ENCODE measurements around the gene ADCY3. TPM values are rescaled to one million over a fixed set of nuclear protein-coding genes. Genes with fewer than 3 reads are reported as not detected.

ADCY3 gene
- total and polyA plus RNA-seq, 10 of the 15 experiments (the other 5 are each of a cell fraction or from before 2014, with no cell fraction given) = 2.8 to 102 (median 50.4) TPM

DNA sequence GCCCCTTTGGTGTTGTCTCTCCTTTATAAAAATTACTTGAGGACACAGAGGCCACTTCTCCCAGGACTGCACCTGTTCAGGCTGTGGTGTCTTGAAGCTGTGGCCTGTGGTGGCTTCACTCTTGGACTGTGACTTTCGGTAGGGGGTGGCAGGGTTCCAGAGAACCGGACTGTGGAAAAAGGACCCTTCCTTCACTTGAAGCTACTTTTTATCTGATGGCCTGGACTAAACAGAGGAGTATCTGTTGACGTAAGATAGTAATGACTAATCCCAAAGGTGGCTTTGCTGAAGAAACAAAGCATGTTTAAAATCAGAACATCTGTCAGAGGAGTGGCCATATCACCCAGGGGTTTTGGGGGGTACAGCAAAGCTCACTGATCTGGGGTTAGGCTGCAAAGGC lies 66.0 kb downstream of the ADCY3 start (continued):
- TF ChIP-seq, protein P1, sequence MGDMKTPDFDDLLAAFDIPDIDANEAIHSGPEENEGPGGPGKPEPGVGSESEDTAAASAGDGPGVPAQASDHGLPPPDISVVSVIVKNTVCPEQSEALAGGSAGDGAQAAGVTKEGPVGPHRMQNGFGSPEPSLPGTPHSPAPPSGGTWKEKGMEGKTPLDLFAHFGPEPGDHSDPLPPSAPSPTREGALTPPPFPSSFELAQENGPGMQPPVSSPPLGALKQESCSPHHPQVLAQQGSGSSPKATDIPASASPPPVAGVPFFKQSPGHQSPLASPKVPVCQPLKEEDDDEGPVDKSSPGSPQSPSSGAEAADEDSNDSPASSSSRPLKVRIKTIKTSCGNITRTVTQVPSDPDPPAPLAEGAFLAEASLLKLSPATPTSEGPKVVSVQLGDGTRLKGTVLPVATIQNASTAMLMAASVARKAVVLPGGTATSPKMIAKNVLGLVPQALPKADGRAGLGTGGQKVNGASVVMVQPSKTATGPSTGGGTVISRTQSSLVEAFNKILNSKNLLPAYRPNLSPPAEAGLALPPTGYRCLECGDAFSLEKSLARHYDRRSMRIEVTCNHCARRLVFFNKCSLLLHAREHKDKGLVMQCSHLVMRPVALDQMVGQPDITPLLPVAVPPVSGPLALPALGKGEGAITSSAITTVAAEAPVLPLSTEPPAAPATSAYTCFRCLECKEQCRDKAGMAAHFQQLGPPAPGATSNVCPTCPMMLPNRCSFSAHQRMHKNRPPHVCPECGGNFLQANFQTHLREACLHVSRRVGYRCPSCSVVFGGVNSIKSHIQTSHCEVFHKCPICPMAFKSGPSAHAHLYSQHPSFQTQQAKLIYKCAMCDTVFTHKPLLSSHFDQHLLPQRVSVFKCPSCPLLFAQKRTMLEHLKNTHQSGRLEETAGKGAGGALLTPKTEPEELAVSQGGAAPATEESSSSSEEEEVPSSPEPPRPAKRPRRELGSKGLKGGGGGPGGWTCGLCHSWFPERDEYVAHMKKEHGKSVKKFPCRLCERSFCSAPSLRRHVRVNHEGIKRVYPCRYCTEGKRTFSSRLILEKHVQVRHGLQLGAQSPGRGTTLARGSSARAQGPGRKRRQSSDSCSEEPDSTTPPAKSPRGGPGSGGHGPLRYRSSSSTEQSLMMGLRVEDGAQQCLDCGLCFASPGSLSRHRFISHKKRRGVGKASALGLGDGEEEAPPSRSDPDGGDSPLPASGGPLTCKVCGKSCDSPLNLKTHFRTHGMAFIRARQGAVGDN (IDR thresholded peaks at IDR 0.05) = no peak
- TF ChIP-seq RCOR1 (conservative IDR thresholded peaks at IDR 0.05; ENCODE audit: low read depth, low read length) (no peak), CHD2 (IDR thresholded peaks at IDR 0.05; ENCODE audit: borderline replicate concordance, low read depth, low read length) (no peak), MEF2A (IDR thresholded peaks at IDR 0.05; ENCODE audit: insufficient read depth, low read depth, low read length) (no peak), ZNF207 (IDR thresholded peaks at IDR 0.05; ENCODE audit: borderline replicate concordance) (no peak), RELA (IDR thresholded peaks at IDR 0.05; ENCODE audit: borderline replicate concordance, partially characterized antibody) (no peak), SP1 (IDR thresholded peaks at IDR 0.05; ENCODE audit: low read depth, low read length) (no peak), ATF7 (IDR thresholded peaks at IDR 0.05; ENCODE audit: low read depth) (no peak), SMAD5 (IDR thresholded peaks at IDR 0.05; ENCODE audit: low read depth) (no peak), BCL11A (IDR thresholded peaks at IDR 0.05; ENCODE audit: low read depth, low read length) (no peak)

DNA sequence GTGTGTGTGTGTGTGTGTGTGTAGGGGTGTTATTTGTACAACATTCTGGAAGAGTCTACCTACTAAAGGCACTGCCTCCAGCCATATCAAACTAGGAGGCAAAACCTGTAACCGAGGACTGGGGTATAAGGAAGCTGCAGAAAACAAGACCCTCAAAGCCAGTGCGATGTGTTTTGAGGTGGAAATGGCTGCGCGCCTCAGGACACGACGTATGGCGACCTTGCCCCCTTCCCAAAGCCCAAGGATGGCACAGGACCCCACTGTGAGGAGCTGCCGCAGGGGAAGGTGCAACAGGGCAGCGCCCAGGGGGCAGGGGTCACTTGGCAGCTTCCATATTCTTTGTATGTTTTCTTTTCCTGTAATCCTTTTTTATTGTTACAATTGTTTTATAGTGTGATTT lies 67.0 kb downstream of the ADCY3 start:
- Histone ChIP-seq H3K27me3 (replicated peaks in 1 of 2; ENCODE audit: control insufficient read depth in 2 of 2, insufficient read depth in 2 of 2, low read length in 1 of 2) (no peaks in the 10 kb centered on the region), H3K36me3 (ENCODE audit: control insufficient read depth in 2 of 2, insufficient read depth in 2 of 2, low read length in 1 of 2) (peaks cover 0 to 21% of the 10 kb centered on the region in 2 experiments; a peak in 3 of 4 replicates), H4K20me1 (ENCODE audit: control insufficient read depth, insufficient read depth) (no peaks in the 10 kb centered on the region), H3K4me3 (no peak overlapping the region), H3K4me1 (ENCODE audit: control insufficient read depth, insufficient read depth, low read length) (no peaks in the 10 kb centered on the region), H3K9me3 (replicated peaks; ENCODE audit: control insufficient read depth, insufficient read depth, low read length) (peaks cover 15% of the 10 kb centered on the region; the same call in 2 of the 3 replicates), H3K9ac (ENCODE audit: control insufficient read depth, insufficient read depth, low read length) (no peak overlapping the region), H3K4me2 (ENCODE audit: control insufficient read depth, insufficient read depth) (no peak overlapping the region), H2AFZ (ENCODE audit: control insufficient read depth, low read depth, low read length) (no peak overlapping the region), H3K27ac (ENCODE audit: control insufficient read depth, insufficient read depth) (no peak overlapping the region), H3K79me2 (ENCODE audit: control insufficient read depth, insufficient read depth, low read length) (no peaks in the 10 kb centered on the region)
- ATAC-seq (no peak), FAIRE-seq (no peak), DNase-seq (ENCODE audit: low read depth, low spot score) (no peak)
- intact Hi-C loops (cut with micrococcal nuclease; ENCODE audit: unreplicated experiment) (no loop called here), in situ Hi-C loops (cut with MboI) (no loop called here)
- ChIA-PET CTCF (interaction anchor here (0.6 kb wide), 1 partner anchor 242 kb away, joined by 3 read pairs; no protein-coding TSS in a partner anchor), RAD21 (ENCODE audit: unreplicated experiment) (no interaction called here), POLR2A (no interaction called here), SMC1A (ENCODE audit: uncharacterized antibody, unreplicated experiment) (no interaction called here)
- WGBS (ENCODE audit: insufficient coverage, insufficient replicate concordance, low lambda C conversion rate, missing lambda C conversion rate) = 97% methylated on average over 9 of the region's 9 CpGs
- no TSS peak for BruUV-seq (replicated peaks)
- TF ChIP-seq NFYA (IDR thresholded peaks at IDR 0.05; ENCODE audit: borderline replicate concordance, low read depth, low read length) = no peak
- TF ChIP-seq, protein P2, sequence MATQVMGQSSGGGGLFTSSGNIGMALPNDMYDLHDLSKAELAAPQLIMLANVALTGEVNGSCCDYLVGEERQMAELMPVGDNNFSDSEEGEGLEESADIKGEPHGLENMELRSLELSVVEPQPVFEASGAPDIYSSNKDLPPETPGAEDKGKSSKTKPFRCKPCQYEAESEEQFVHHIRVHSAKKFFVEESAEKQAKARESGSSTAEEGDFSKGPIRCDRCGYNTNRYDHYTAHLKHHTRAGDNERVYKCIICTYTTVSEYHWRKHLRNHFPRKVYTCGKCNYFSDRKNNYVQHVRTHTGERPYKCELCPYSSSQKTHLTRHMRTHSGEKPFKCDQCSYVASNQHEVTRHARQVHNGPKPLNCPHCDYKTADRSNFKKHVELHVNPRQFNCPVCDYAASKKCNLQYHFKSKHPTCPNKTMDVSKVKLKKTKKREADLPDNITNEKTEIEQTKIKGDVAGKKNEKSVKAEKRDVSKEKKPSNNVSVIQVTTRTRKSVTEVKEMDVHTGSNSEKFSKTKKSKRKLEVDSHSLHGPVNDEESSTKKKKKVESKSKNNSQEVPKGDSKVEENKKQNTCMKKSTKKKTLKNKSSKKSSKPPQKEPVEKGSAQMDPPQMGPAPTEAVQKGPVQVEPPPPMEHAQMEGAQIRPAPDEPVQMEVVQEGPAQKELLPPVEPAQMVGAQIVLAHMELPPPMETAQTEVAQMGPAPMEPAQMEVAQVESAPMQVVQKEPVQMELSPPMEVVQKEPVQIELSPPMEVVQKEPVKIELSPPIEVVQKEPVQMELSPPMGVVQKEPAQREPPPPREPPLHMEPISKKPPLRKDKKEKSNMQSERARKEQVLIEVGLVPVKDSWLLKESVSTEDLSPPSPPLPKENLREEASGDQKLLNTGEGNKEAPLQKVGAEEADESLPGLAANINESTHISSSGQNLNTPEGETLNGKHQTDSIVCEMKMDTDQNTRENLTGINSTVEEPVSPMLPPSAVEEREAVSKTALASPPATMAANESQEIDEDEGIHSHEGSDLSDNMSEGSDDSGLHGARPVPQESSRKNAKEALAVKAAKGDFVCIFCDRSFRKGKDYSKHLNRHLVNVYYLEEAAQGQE (IDR thresholded peaks at IDR 0.05; ENCODE audit: low read depth, low read length) = no peak
- TF ChIP-seq CREM (IDR thresholded peaks at IDR 0.05; ENCODE audit: low read depth) = no peak
- TF ChIP-seq CREB1 (IDR thresholded peaks at IDR 0.05; ENCODE audit: low read depth) = no peak
- TF ChIP-seq, protein P3, sequence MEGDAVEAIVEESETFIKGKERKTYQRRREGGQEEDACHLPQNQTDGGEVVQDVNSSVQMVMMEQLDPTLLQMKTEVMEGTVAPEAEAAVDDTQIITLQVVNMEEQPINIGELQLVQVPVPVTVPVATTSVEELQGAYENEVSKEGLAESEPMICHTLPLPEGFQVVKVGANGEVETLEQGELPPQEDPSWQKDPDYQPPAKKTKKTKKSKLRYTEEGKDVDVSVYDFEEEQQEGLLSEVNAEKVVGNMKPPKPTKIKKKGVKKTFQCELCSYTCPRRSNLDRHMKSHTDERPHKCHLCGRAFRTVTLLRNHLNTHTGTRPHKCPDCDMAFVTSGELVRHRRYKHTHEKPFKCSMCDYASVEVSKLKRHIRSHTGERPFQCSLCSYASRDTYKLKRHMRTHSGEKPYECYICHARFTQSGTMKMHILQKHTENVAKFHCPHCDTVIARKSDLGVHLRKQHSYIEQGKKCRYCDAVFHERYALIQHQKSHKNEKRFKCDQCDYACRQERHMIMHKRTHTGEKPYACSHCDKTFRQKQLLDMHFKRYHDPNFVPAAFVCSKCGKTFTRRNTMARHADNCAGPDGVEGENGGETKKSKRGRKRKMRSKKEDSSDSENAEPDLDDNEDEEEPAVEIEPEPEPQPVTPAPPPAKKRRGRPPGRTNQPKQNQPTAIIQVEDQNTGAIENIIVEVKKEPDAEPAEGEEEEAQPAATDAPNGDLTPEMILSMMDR (IDR thresholded peaks at IDR 0.05 in 2 of 3, conservative IDR thresholded peaks at IDR 0.05 in 1 of 3; ENCODE audit: control insufficient read depth in 2 of 3, extremely low read depth in 1 of 3, insufficient read depth in 1 of 3, low read depth in 3 of 3, low read length in 3 of 3) = no peak
